Tibial nerve (tissue), 4 donors: ENCODE data around the gene MBL2.

ENCODE experiments used
- EP300 ChIP-seq, 2 donors: sonication (generic); formaldehyde crosslinking; IDR thresholded peaks; one replicate each; pipeline ENCODE4 v1.6.1; 2017; ENCODE audit warnings: antibody characterized with exemption in 2 of 2, mild to moderate bottlenecking in 1 of 2
- TF ChIP-seq, protein P1 (sequence below), 5 experiments: fragments of 200-600 bp in 3 of 5; fragments of 450-650 bp in 2 of 5; sonication (generic) in 3 of 5; IDR thresholded peaks; one replicate each; pipeline ENCODE4 v1.5.1; 2016 to 2019; ENCODE audit warnings: antibody characterized with exemption in 5 of 5, mild to moderate bottlenecking in 3 of 5, moderate library complexity in 2 of 5

DNA sequence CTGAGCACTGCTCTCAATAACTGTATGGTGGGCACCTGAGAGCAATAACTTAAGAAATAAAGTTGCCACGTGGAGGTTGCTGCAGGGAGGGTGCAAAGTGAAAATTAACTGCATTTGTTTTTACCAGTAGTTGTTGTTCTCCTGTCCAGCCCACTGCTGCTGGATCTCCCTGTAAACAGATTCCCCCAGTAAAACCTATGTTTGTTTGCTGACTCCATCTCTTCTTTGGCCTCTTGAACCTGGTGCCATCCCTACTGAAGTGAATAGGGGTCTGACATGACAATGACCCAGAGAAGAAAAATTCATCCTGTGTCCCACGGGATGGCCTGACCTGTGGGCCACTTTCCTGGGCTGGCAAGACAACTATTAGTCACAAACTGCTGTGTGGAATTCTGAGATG lies 1.7 kb downstream of the MBL2 start:
- TF ChIP-seq, protein P1, sequence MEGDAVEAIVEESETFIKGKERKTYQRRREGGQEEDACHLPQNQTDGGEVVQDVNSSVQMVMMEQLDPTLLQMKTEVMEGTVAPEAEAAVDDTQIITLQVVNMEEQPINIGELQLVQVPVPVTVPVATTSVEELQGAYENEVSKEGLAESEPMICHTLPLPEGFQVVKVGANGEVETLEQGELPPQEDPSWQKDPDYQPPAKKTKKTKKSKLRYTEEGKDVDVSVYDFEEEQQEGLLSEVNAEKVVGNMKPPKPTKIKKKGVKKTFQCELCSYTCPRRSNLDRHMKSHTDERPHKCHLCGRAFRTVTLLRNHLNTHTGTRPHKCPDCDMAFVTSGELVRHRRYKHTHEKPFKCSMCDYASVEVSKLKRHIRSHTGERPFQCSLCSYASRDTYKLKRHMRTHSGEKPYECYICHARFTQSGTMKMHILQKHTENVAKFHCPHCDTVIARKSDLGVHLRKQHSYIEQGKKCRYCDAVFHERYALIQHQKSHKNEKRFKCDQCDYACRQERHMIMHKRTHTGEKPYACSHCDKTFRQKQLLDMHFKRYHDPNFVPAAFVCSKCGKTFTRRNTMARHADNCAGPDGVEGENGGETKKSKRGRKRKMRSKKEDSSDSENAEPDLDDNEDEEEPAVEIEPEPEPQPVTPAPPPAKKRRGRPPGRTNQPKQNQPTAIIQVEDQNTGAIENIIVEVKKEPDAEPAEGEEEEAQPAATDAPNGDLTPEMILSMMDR (IDR thresholded peaks at IDR 0.05): no peak
- TF ChIP-seq EP300 (IDR thresholded peaks at IDR 0.05): no peak
